GM23248 (cell line): Measurements from ENCODE around the gene SPSB4.

Experiments used
- EZH2 ChIP-seq: fragments of 200-600 bp; sonication (generic); IDR thresholded peaks from 2 replicates; pipeline ENCODE4 v1.6.1; 2018; ENCODE audit warnings: antibody characterized with exemption, mild to moderate bottlenecking; ENCODE audit not compliant: insufficient read depth, poor library complexity, severe bottlenecking
- EZH2phosphoT487 ChIP-seq: fragments of 200-600 bp; sonication (generic); IDR thresholded peaks from 2 replicates; pipeline ENCODE4 v1.6.1; 2018; ENCODE audit warnings: antibody characterized with exemption, moderate library complexity, mild to moderate bottlenecking, low read depth; ENCODE audit not compliant: insufficient read depth

DNA sequence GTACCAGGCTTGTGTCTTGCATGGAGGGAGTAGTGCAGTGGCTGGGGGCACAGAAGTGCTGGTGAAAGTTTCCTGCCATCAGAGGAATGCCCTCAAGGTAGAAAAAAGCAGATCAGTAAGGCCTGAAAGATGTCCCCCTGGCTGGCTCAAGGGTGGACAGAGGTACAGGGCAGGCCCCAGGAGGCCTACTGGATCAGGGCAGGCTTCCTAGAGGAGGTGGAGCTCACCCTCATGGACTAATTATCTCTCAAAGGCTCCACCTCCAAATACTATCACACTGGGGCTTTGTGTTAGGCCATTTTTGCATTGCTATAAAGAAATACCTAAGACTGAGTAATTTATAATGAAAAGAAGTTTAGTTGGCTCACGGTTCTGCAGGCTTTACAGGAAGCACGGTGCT, 7.8 kb downstream of the SPSB4 start:
- TF ChIP-seq EZH2 = no peak
- TF ChIP-seq EZH2phosphoT487 = no peak
